Prostate gland (tissue), 1 donor: Measurements from ENCODE around the gene SLC2A4RG.

Experiments
- POLR2A ChIP-seq: fragments of 450-650 bp; IDR thresholded peaks from one replicate; pipeline ENCODE4 v1.6.1; 2016; ENCODE audit warnings: antibody characterized with exemption, mild to moderate bottlenecking
- POLR2AphosphoS5 ChIP-seq: sonication (generic); formaldehyde crosslinking; IDR thresholded peaks from one replicate; pipeline ENCODE4 v1.6.1; 2017; ENCODE audit warnings: antibody characterized with exemption

- TF ChIP-seq POLR2A = no peak
- TF ChIP-seq POLR2AphosphoS5 = no peak
Measured at GRCh38 chr20:63733117-63733516, 6.5 kb upstream of the SLC2A4RG start.
